Measurements from ENCODE around the gene ATP9A. TPM values are rescaled to one million over a fixed set of nuclear protein-coding genes. Genes with fewer than 3 reads are reported as not detected.

The ATP9A gene
- total RNA-seq, 3 donors from 2014 or later: 0.30 to 1.2 (median 1.0) TPM

GRCh38 chr20:51643390-51643789 is 124.8 kb downstream of the ATP9A start:
- no peak overlapping the region for H3K4me3 Mint-ChIP-seq

GRCh38 chr20:51641866-51642265 is 126.3 kb downstream of the ATP9A start:
- no peak for ATAC-seq
- DNase-seq: no peak
- no peaks in the 10 kb centered on the region for H3K27me3 Mint-ChIP-seq (ENCODE audit: low read depth)
- no peaks in the 10 kb centered on the region for H3K36me3 Mint-ChIP-seq (ENCODE audit: insufficient read depth)
- no peaks in the 10 kb centered on the region for H3K9me3 Mint-ChIP-seq
- peaks cover 5% of the 10 kb centered on the region for H3K4me1 Mint-ChIP-seq (ENCODE audit: low read depth)
- no peak overlapping the region for H3K4me3 Mint-ChIP-seq

More at GRCh38 chr20:51643390-51643789, 124.8 kb downstream of the ATP9A start:
- Mint-ChIP-seq H3K4me1 (ENCODE audit: low read depth) (peaks cover 4% of the 10 kb centered on the region), H3K36me3 (ENCODE audit: insufficient read depth) (no peaks in the 10 kb centered on the region), H3K9me3 (no peaks in the 10 kb centered on the region), H3K27me3 (ENCODE audit: low read depth) (no peaks in the 10 kb centered on the region)
- DNase-seq (no peak), ATAC-seq (no peak)

- H3K9me3 Mint-ChIP-seq: no peaks in the 10 kb centered on the region
- no peak for DNase-seq
- no peaks in the 10 kb centered on the region for H3K27me3 Mint-ChIP-seq (ENCODE audit: low read depth)
- peaks cover 7% of the 10 kb centered on the region for H3K4me1 Mint-ChIP-seq (ENCODE audit: low read depth)
- ATAC-seq: no peak
- H3K4me3 Mint-ChIP-seq: no peak overlapping the region
- no peaks in the 10 kb centered on the region for H3K36me3 Mint-ChIP-seq (ENCODE audit: insufficient read depth)
Measured at GRCh38 chr20:51640743-51641142, 127.4 kb downstream of the ATP9A start.

- Mint-ChIP-seq H3K4me1 (ENCODE audit: low read depth) (peaks cover 16% of the 10 kb centered on the region), H3K36me3 (ENCODE audit: insufficient read depth) (no peaks in the 10 kb centered on the region), H3K9me3 (no peaks in the 10 kb centered on the region), H3K27me3 (ENCODE audit: low read depth) (peaks cover 2% of the 10 kb centered on the region), H3K4me3 (no peak overlapping the region)
- DNase-seq (peak; percentile 53), ATAC-seq (peak; percentile 31 to 59)
Measured at GRCh38 chr20:51639206-51639832, 128.9 kb downstream of the ATP9A start.

- no peaks in the 10 kb centered on the region for H3K9me3 Mint-ChIP-seq
- no peak for DNase-seq
- peaks cover 9% of the 10 kb centered on the region for H3K27me3 Mint-ChIP-seq (ENCODE audit: low read depth)
- H3K4me1 Mint-ChIP-seq (ENCODE audit: low read depth): peaks cover 19% of the 10 kb centered on the region
- ATAC-seq: no peak
- H3K36me3 Mint-ChIP-seq (ENCODE audit: insufficient read depth): no peaks in the 10 kb centered on the region
- H3K4me3 Mint-ChIP-seq: no peak overlapping the region
Measured at GRCh38 chr20:51637241-51637640, 130.9 kb downstream of the ATP9A start.

GRCh38 chr20:51636123-51636522 is 132.1 kb downstream of the ATP9A start:
- no peaks in the 10 kb centered on the region for H3K36me3 Mint-ChIP-seq (ENCODE audit: insufficient read depth)

GRCh38 chr20:51635680-51636079 is 132.5 kb downstream of the ATP9A start:
- DNase-seq: no peak
- H3K27me3 Mint-ChIP-seq (ENCODE audit: low read depth): peaks cover 14% of the 10 kb centered on the region
- no peak for ATAC-seq
- H3K36me3 Mint-ChIP-seq (ENCODE audit: insufficient read depth): no peaks in the 10 kb centered on the region
- H3K4me3 Mint-ChIP-seq: no peak overlapping the region
- no peaks in the 10 kb centered on the region for H3K9me3 Mint-ChIP-seq
- H3K4me1 Mint-ChIP-seq (ENCODE audit: low read depth): peaks cover 30% of the 10 kb centered on the region

More at GRCh38 chr20:51636123-51636522, 132.1 kb downstream of the ATP9A start:
- H3K27me3 Mint-ChIP-seq (ENCODE audit: low read depth): peaks cover 10% of the 10 kb centered on the region
- H3K9me3 Mint-ChIP-seq: no peaks in the 10 kb centered on the region
- peaks cover 26% of the 10 kb centered on the region for H3K4me1 Mint-ChIP-seq (ENCODE audit: low read depth)
- H3K4me3 Mint-ChIP-seq: no peak overlapping the region
- ATAC-seq: peak; percentile 51 to 79
- DNase-seq: no peak

- Mint-ChIP-seq H3K9me3 (no peaks in the 10 kb centered on the region), H3K4me1 (ENCODE audit: low read depth) (peaks cover 36% of the 10 kb centered on the region), H3K27me3 (ENCODE audit: low read depth) (peaks cover 21% of the 10 kb centered on the region), H3K4me3 (no peak overlapping the region), H3K36me3 (ENCODE audit: insufficient read depth) (no peaks in the 10 kb centered on the region)
- ATAC-seq (no peak), DNase-seq (no peak)
Measured at GRCh38 chr20:51634877-51635276, 133.3 kb downstream of the ATP9A start.

GRCh38 chr20:51634257-51634656 is 133.9 kb downstream of the ATP9A start:
- Mint-ChIP-seq H3K4me1 (ENCODE audit: low read depth) (peaks cover 36% of the 10 kb centered on the region), H3K9me3 (no peaks in the 10 kb centered on the region), H3K36me3 (ENCODE audit: insufficient read depth) (no peaks in the 10 kb centered on the region), H3K27me3 (ENCODE audit: low read depth) (peaks cover 22% of the 10 kb centered on the region), H3K4me3 (no peak overlapping the region)
- ATAC-seq: no peak
- DNase-seq: no peak

GRCh38 chr20:51633430-51633829 is 134.8 kb downstream of the ATP9A start:
- no peak for ATAC-seq
- H3K4me3 Mint-ChIP-seq: no peak overlapping the region
- DNase-seq: no peak
- H3K27me3 Mint-ChIP-seq (ENCODE audit: low read depth): peaks cover 22% of the 10 kb centered on the region
- no peaks in the 10 kb centered on the region for H3K9me3 Mint-ChIP-seq
- H3K4me1 Mint-ChIP-seq (ENCODE audit: low read depth): peaks cover 41% of the 10 kb centered on the region
- no peaks in the 10 kb centered on the region for H3K36me3 Mint-ChIP-seq (ENCODE audit: insufficient read depth)

- H3K4me3 Mint-ChIP-seq: no peak overlapping the region
- DNase-seq: no peak
- H3K27me3 Mint-ChIP-seq (ENCODE audit: low read depth): peaks cover 22% of the 10 kb centered on the region
- H3K9me3 Mint-ChIP-seq: no peaks in the 10 kb centered on the region
- H3K4me1 Mint-ChIP-seq (ENCODE audit: low read depth): peaks cover 42% of the 10 kb centered on the region
- H3K36me3 Mint-ChIP-seq (ENCODE audit: insufficient read depth): no peaks in the 10 kb centered on the region
- ATAC-seq: no peak
Measured at GRCh38 chr20:51631953-51632352, 136.2 kb downstream of the ATP9A start.

GRCh38 chr20:51631011-51631950 is 136.9 kb downstream of the ATP9A start:
- ATAC-seq (peak; percentile 48 to 49), DNase-seq (no peak)
- peaks cover 42% of the 10 kb centered on the region for H3K4me1 Mint-ChIP-seq (ENCODE audit: low read depth)
- no peaks in the 10 kb centered on the region for H3K36me3 Mint-ChIP-seq (ENCODE audit: insufficient read depth)
- peak overlapping the region; percentile 16 for H3K4me3 Mint-ChIP-seq
- H3K27me3 Mint-ChIP-seq (ENCODE audit: low read depth): peaks cover 22% of the 10 kb centered on the region
- no peaks in the 10 kb centered on the region for H3K9me3 Mint-ChIP-seq

GRCh38 chr20:51629399-51630058 is 138.7 kb downstream of the ATP9A start:
- DNase-seq (no peak), ATAC-seq (no peak)
- peaks cover 32% of the 10 kb centered on the region for H3K4me1 Mint-ChIP-seq (ENCODE audit: low read depth)

More at GRCh38 chr20:51629399-51630058, 138.7 kb downstream of the ATP9A start:
- H3K9me3 Mint-ChIP-seq: no peaks in the 10 kb centered on the region
- peaks cover 20% of the 10 kb centered on the region for H3K27me3 Mint-ChIP-seq (ENCODE audit: low read depth)
- H3K36me3 Mint-ChIP-seq (ENCODE audit: insufficient read depth): no peaks in the 10 kb centered on the region
- no peak overlapping the region for H3K4me3 Mint-ChIP-seq
